Activated CD4-positive, alpha-beta T cell treated with anti-CD3 and anti-CD28 coated beads for 36 hours (primary cell): ENCODE data around the gene GPSM3. TPM values are rescaled to one million over a fixed set of nuclear protein-coding genes. Genes with fewer than 3 reads are reported as not detected.
A peak's percentile ranks its signal among the peaks of the same experiment; 100 is the strongest.

Experiments
- ATAC-seq: fragments of 200-7000 bp; cut with Tn5 transposase; one replicate; pipeline ENCODE4 v1.10.0; 2021; ENCODE audit warnings: mild to moderate bottlenecking, moderate library complexity
- CTCF ChIA-PET: fragments of 350-600 bp; sonication (Branson Sonifier 250); formaldehyde crosslinking; loops from one replicate; lab custom pipeline; 2021; ENCODE audit warnings: antibody characterized with exemption; lab: Charles Lee
- POLR2A ChIA-PET: fragments of 350-600 bp; sonication (Branson Sonifier 250); formaldehyde crosslinking; loops from one replicate; lab custom pipeline; 2021; ENCODE audit warnings: antibody characterized with exemption, inconsistent platforms; lab: Charles Lee
- DNase-seq: peaks from one replicate; pipeline ENCODE4 v3.0.0-alpha.2; 2020
- H3K27ac Mint-ChIP-seq: one replicate; pipeline ENCODE4 v1.8.0; 2021; ENCODE audit warnings: mixed read lengths
- H3K27me3 Mint-ChIP-seq: one replicate; pipeline ENCODE4 v1.8.0; 2021; ENCODE audit warnings: mixed read lengths
- H3K36me3 Mint-ChIP-seq: one replicate; pipeline ENCODE4 v1.8.0; 2021; ENCODE audit warnings: low read depth, mixed read lengths
- H3K4me1 Mint-ChIP-seq: one replicate; pipeline ENCODE4 v1.8.0; 2021; ENCODE audit warnings: mixed read lengths
- H3K4me3 Mint-ChIP-seq: one replicate; pipeline ENCODE4 v1.8.0; 2021; ENCODE audit warnings: mild to moderate bottlenecking, moderate library complexity, mixed read lengths
- H3K9me3 Mint-ChIP-seq: one replicate; pipeline ENCODE4 v1.8.0; 2021; ENCODE audit warnings: low read depth, mixed read lengths
- intact Hi-C, 2 experiments: fragments of 100-400 bp; cut with DNase I in 1 of 2; cut with micrococcal nuclease in 1 of 2; formaldehyde crosslinking; loops; one replicate each; pipeline versions ENCODE4 v1.14.2 to v1.15.1; 2022 to 2024; cut with DNase I, micrococcal nuclease
- total RNA-seq, 2 experiments: library from RNA; stranded (reverse); gene quantifications; one replicate each; pipeline ENCODE4 v1.2.3, GENCODE V29; 2021

Gene GPSM3
- total RNA-seq, 2 experiments from 2014 or later, result 82.6 to 94.8 TPM

- DNase-seq (no peak), ATAC-seq (no peak)
- ChIA-PET CTCF (interaction anchor here (0.7 to 1.4 kb wide), 4 partner anchors 11 to 1084 kb away, joined by 3 read pairs; partner anchors contain the start of gene PBX2), POLR2A (interaction anchor here (0.6 to 0.7 kb wide), 3 partner anchors 10 to 517 kb away, joined by 3 to 5 read pairs (median 3); partner anchors contain the start of gene ATF6B)
- Mint-ChIP-seq H3K27ac (peak overlapping the region; percentile 98), H3K36me3 (peaks cover 34% of the 10 kb centered on the region), H3K9me3 (no peaks in the 10 kb centered on the region), H3K4me1 (peaks cover 68% of the 10 kb centered on the region), H3K27me3 (no peaks in the 10 kb centered on the region), H3K4me3 (peak overlapping the region; percentile 92)
- intact Hi-C loops, result loop anchor here (1.0 to 5.0 kb wide), 16 partner anchors 12 to 1621 kb away; partner anchors contain the start of genes HSD17B8 (in 2 of the 2), PSMB8 (in 2 of the 2), RXRB (in 2 of the 2) and SLC39A7 (in 2 of the 2)
Measured at GRCh38 chr6:32178547-32179440, 13.6 kb downstream of the GPSM3 start.

DNA sequence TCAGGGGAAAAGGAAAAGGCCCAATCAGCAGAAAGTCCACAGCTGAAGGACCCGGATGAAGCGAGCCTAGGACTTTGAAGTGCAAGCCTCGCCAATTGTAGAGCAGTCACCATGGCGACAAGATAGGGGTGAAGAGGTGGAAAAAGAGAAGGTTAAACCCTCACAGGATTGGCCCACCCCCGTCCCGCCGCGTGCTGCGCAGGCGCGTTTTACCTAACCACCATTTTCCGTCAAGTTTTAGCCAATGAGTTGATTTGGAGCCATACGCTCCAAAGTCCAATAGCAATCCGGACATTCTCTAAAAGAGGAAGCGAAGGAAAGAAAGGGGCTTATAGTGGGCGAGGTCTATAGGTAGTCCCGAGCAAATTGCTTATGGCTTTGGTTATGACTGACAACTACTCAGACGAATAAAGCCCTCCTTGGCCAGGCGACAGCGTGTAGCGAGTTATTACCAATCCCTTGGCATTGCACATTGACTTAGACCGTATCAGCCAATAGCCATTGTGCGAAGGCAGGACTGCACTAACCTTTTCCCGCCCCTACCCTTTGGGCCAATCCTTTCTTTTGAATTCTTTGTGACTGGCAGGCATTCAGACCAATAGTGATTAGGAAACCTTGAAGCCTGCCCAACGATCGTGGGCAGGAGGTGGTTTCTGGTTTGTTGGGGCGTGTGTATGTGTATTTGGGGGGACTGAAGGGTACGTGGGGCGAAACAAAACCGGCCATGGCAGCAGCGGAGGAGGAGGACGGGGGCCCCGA is 14.5 kb downstream of the GPSM3 start, which contains the start of gene RNF5:
Gene RNF5, plus strand, starts transcription at position 618 of the 759 bp plus-strand sequence. Its CDS starts 107 bp downstream, at position 725.
- Mint-ChIP-seq H3K4me1 (peaks cover 70% of the 10 kb centered on the region), H3K4me3 (peak within 1 kb of the TSS; percentile 92), H3K36me3 (peaks cover 28% of the 10 kb centered on the region), H3K27ac (peak within 1 kb of the TSS; percentile 98), H3K9me3 (no peaks in the 10 kb centered on the region), H3K27me3 (no peaks in the 10 kb centered on the region)
- ChIA-PET CTCF (interaction anchor here (0.6 to 1.4 kb wide), 4 partner anchors 15 to 665 kb away, joined by 3 to 5 read pairs (median 4); partner anchors contain the start of gene GPSM3), POLR2A (interaction anchor here (0.8 to 1.4 kb wide), 5 partner anchors 13 to 794 kb away, joined by 3 to 7 read pairs (median 4); partner anchors contain the start of genes ATF6B, PSMB9 and TAP1)
- intact Hi-C loops, result loop anchor here (1.0 to 5.0 kb wide), 20 partner anchors 12 to 1621 kb away; partner anchors contain the start of genes HSD17B8 (in 2 of the 2), PPT2 (in 2 of the 2), PSMB8 (in 2 of the 2) and RXRB (in 2 of the 2)
- ATAC-seq (peak; percentile 89), DNase-seq (peak; percentile 96)

- peak; percentile 57 for DNase-seq
- ChIA-PET CTCF (interaction anchor here (0.6 to 1.4 kb wide), 3 partner anchors 16 to 665 kb away, joined by 3 to 5 read pairs (median 4); partner anchors contain the start of gene GPSM3), POLR2A (interaction anchor here (0.8 to 1.4 kb wide), 5 partner anchors 14 to 794 kb away, joined by 3 to 7 read pairs (median 4); partner anchors contain the start of genes ATF6B, PSMB9 and TAP1)
Measured at GRCh38 chr6:32177183-32177787, 15.2 kb downstream of the GPSM3 start.

GRCh38 chr6:32176476-32177182 is 15.8 kb downstream of the GPSM3 start:
- Mint-ChIP-seq H3K27ac (peak overlapping the region; percentile 98), H3K9me3 (no peaks in the 10 kb centered on the region), H3K36me3 (peaks cover 24% of the 10 kb centered on the region), H3K4me1 (peaks cover 67% of the 10 kb centered on the region), H3K27me3 (no peaks in the 10 kb centered on the region), H3K4me3 (peak overlapping the region; percentile 92)
- intact Hi-C loops, result loop anchor here (1.0 to 5.0 kb wide), 13 partner anchors 22 to 1619 kb away; partner anchors contain the start of genes HSD17B8 (in 2 of the 2), PPT2 (in 2 of the 2), PSMB8 (in 2 of the 2) and RXRB (in 2 of the 2)
- POLR2A ChIA-PET, result interaction anchor here (0.6 to 1.4 kb wide), 5 partner anchors 9 to 795 kb away, joined by 4 to 7 read pairs (median 5); partner anchors contain the start of genes ATF6B, PSMB9 and TAP1
- CTCF ChIA-PET, result interaction anchor here (1.3 to 1.4 kb wide), 2 partner anchors 17 to 19 kb away, joined by 4 to 5 read pairs; partner anchors contain the start of gene GPSM3
- ATAC-seq (no peak), DNase-seq (no peak)

More at GRCh38 chr6:32177183-32177787, 15.2 kb downstream of the GPSM3 start:
- Mint-ChIP-seq H3K27me3 (no peaks in the 10 kb centered on the region), H3K4me1 (peaks cover 70% of the 10 kb centered on the region), H3K9me3 (no peaks in the 10 kb centered on the region), H3K4me3 (peak overlapping the region; percentile 92), H3K36me3 (peaks cover 24% of the 10 kb centered on the region), H3K27ac (peak overlapping the region; percentile 98)
- ATAC-seq, result no peak
- intact Hi-C loops, result loop anchor here (1.0 to 5.0 kb wide), 12 partner anchors 22 to 1620 kb away; partner anchors contain the start of genes HSD17B8 (in 2 of the 2), PPT2 (in 2 of the 2), PSMB8 (in 2 of the 2) and RXRB (in 2 of the 2)

- ChIA-PET CTCF (interaction anchor here (1.3 kb wide), 1 partner anchor 20 kb away, joined by 4 read pairs; no protein-coding TSS in a partner anchor), POLR2A (interaction anchor here (0.7 kb wide), 1 partner anchor 20 kb away, joined by 5 read pairs; no protein-coding TSS in a partner anchor)
- H3K27me3 Mint-ChIP-seq, result no peaks in the 10 kb centered on the region
- intact Hi-C loops, result loop anchor here (1.0 to 5.0 kb wide), 10 partner anchors 21 to 1619 kb away; partner anchors contain the start of genes HSD17B8 (in 2 of the 2), PSMB8 (in 2 of the 2), RXRB (in 2 of the 2) and SLC39A7 (in 2 of the 2)
- DNase-seq (peak; percentile 98), ATAC-seq (peak; percentile 53)
- peaks cover 62% of the 10 kb centered on the region for H3K4me1 Mint-ChIP-seq
- H3K27ac Mint-ChIP-seq, result peak within 1 kb of the TSS; percentile 98
- peaks cover 22% of the 10 kb centered on the region for H3K36me3 Mint-ChIP-seq
- no peaks in the 10 kb centered on the region for H3K9me3 Mint-ChIP-seq
- H3K4me3 Mint-ChIP-seq, result peak within 1 kb of the TSS; percentile 92
Measured at GRCh38 chr6:32175711-32176475, 16.6 kb downstream of the GPSM3 start, which contains the start of gene AGPAT1. Gene AGPAT1 (minus strand): TSS chr6:32176084. CDS start chr6:32171496, 4,588 bp downstream.

DNA sequence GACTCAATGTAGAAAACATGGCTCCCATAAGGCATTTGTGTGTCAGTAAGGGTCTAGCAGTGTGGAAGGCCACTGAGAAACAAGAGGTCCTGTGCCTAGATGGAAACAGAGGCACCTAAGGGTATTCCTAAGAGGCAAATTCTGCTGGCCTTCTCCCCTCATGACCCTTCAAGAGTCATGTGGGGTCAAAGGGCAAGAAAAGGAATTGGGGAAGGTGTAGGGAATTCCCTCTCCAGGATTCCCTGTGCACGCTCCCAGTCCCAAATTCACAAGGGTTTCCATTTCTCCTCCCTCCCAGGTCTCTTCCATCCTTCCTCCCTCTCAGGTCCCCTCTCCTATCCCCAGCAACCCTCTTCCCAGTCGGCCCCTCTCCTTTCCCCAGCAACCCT is 17.1 kb downstream of the GPSM3 start:
- intact Hi-C loops, result loop anchor here (5.0 kb wide), 8 partner anchors 438 to 1618 kb away; partner anchors contain the start of genes HSD17B8 (in 2 of the 2), PSMB8 (in 2 of the 2), RXRB (in 2 of the 2) and SLC39A7 (in 2 of the 2)
- Mint-ChIP-seq H3K9me3 (no peaks in the 10 kb centered on the region), H3K27me3 (no peaks in the 10 kb centered on the region), H3K36me3 (peaks cover 21% of the 10 kb centered on the region), H3K4me1 (peaks cover 57% of the 10 kb centered on the region), H3K27ac (peak overlapping the region; percentile 83), H3K4me3 (peak overlapping the region; percentile 92)
- ChIA-PET POLR2A (no interaction called here), CTCF (no interaction called here)
- ATAC-seq, result no peak
- no peak for DNase-seq

GRCh38 chr6:32174416-32174815 is 18.0 kb downstream of the GPSM3 start:
- CTCF ChIA-PET, result no interaction called here
- Mint-ChIP-seq H3K27me3 (no peaks in the 10 kb centered on the region), H3K4me1 (peaks cover 48% of the 10 kb centered on the region), H3K9me3 (no peaks in the 10 kb centered on the region), H3K27ac (peak overlapping the region; percentile 58), H3K36me3 (peaks cover 18% of the 10 kb centered on the region), H3K4me3 (no peak overlapping the region)
- ATAC-seq (no peak), DNase-seq (no peak)
- intact Hi-C loops, result no loop called here
- POLR2A ChIA-PET, result no interaction called here

- Mint-ChIP-seq H3K4me3 (no peak overlapping the region), H3K9me3 (no peaks in the 10 kb centered on the region), H3K36me3 (peaks cover 19% of the 10 kb centered on the region), H3K4me1 (peaks cover 39% of the 10 kb centered on the region), H3K27me3 (no peaks in the 10 kb centered on the region), H3K27ac (peak overlapping the region; percentile 17)
- intact Hi-C loops, result no loop called here
- DNase-seq (no peak), ATAC-seq (no peak)
- CTCF ChIA-PET, result interaction anchor here (0.6 kb wide), 1 partner anchor 436 kb away, joined by 3 read pairs; no protein-coding TSS in a partner anchor
- POLR2A ChIA-PET, result interaction anchor here (0.7 kb wide), 1 partner anchor 449 kb away, joined by 4 read pairs; no protein-coding TSS in a partner anchor
Measured at GRCh38 chr6:32173051-32173727, 19.3 kb downstream of the GPSM3 start.
